ENCODE data around the gene PARP14.
"Not testable (repeated sequence)": the region's sequence is repeated elsewhere in the genome, so short reads cannot be mapped to it uniquely, and the experiment has no call there.

Gene PARP14

GRCh38 chr3:122743581-122744120 lies 63.0 kb downstream of the PARP14 start:
- peaks cover 29% of the 10 kb centered on the region for H3K36me3 ChIP-seq (ENCODE audit: insufficient read depth, low read length)

GRCh38 chr3:122745369-122746021 lies 64.9 kb downstream of the PARP14 start:
- peak overlapping the region; percentile 27; the same call in 1 of the 2 replicates for H3K27ac ChIP-seq (ENCODE audit: low read depth, low read length)
- H3K79me2 ChIP-seq (ENCODE audit: control insufficient read depth, insufficient read depth, low read length, unreplicated experiment), result no peaks in the 10 kb centered on the region
- H2AFZ ChIP-seq (ENCODE audit: low read length, unreplicated experiment), result no peak overlapping the region
- peaks cover 23% of the 10 kb centered on the region for H3K36me3 ChIP-seq (ENCODE audit: insufficient read depth, low read length)
- peaks cover 11% of the 10 kb centered on the region for H3K4me1 ChIP-seq (ENCODE audit: control insufficient read depth, insufficient read depth, low read length, unreplicated experiment)
- no peak overlapping the region for H3K4me3 ChIP-seq (ENCODE audit: low read depth, low read length)
- no peaks in the 10 kb centered on the region for H3K27me3 ChIP-seq (ENCODE audit: insufficient read depth, low read length)

More at GRCh38 chr3:122743581-122744120, 63.0 kb downstream of the PARP14 start:
- H3K79me2 ChIP-seq (ENCODE audit: control insufficient read depth, insufficient read depth, low read length, unreplicated experiment), result no peaks in the 10 kb centered on the region
- no peak overlapping the region for H3K4me3 ChIP-seq (ENCODE audit: low read depth, low read length)
- no peak overlapping the region for H2AFZ ChIP-seq (ENCODE audit: low read length, unreplicated experiment)
- H3K27ac ChIP-seq (ENCODE audit: low read depth, low read length), result no peak overlapping the region
- peaks cover 11% of the 10 kb centered on the region for H3K4me1 ChIP-seq (ENCODE audit: control insufficient read depth, insufficient read depth, low read length, unreplicated experiment)
- H3K27me3 ChIP-seq (ENCODE audit: insufficient read depth, low read length), result no peaks in the 10 kb centered on the region

DNA sequence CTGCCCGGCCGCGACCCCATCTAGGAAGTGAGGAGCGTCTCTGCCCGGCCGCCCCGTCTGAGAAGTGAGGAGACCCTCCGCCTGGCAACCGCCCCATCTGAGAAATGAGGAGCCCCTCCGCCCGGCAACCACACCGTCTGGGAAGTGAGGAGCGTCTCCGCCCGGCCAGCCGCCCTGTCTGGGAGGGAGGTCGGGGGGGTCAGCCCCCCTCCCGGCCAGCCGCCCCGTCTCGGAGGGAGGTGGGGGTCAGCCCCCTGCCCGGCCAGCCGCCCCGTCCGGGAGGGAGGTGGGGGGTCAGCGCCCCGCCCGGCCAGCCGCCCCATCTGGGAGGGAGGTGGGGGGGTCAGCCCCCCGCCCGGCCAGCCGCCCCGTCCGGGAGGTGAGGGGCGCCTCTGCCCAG lies 66.7 kb downstream of the PARP14 start:
- not testable (repeated sequence) for H3K79me2 ChIP-seq (ENCODE audit: control insufficient read depth, insufficient read depth, low read length, unreplicated experiment); H3K27me3 ChIP-seq (ENCODE audit: insufficient read depth, low read length); H3K27ac ChIP-seq (ENCODE audit: low read depth, low read length); H3K4me3 ChIP-seq (ENCODE audit: low read depth, low read length); H2AFZ ChIP-seq (ENCODE audit: low read length, unreplicated experiment)
- Histone ChIP-seq H3K36me3 (ENCODE audit: insufficient read depth, low read length) (peaks cover 16% of the 10 kb centered on the region), H3K4me1 (ENCODE audit: control insufficient read depth, insufficient read depth, low read length, unreplicated experiment) (peaks cover 11% of the 10 kb centered on the region)

DNA sequence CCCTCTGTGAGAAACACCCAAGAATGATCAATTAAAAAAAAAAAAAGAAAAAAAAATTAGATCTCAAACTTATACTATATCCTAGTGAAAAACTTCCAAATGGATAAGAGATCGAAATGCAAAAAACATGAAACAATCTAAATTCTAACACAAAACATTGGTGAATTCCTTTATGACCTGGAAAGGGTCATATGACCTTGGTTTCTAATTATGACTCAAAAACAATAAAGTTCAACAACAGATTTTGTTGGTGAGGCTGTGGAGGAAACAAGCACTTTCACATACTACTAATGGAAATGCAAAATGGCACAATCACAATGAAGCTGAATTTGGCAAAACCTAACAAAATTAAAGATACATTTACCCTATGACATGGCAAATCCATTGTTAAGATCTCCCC lies 67.7 kb downstream of the PARP14 start:
- Histone ChIP-seq H3K27ac (ENCODE audit: low read depth, low read length) (no peak overlapping the region), H2AFZ (ENCODE audit: low read length, unreplicated experiment) (no peak overlapping the region), H3K4me1 (ENCODE audit: control insufficient read depth, insufficient read depth, low read length, unreplicated experiment) (peaks cover 11% of the 10 kb centered on the region), H3K4me3 (ENCODE audit: low read depth, low read length) (no peak overlapping the region), H3K27me3 (ENCODE audit: insufficient read depth, low read length) (no peaks in the 10 kb centered on the region), H3K79me2 (ENCODE audit: control insufficient read depth, insufficient read depth, low read length, unreplicated experiment) (no peaks in the 10 kb centered on the region), H3K36me3 (ENCODE audit: insufficient read depth, low read length) (peaks cover 10% of the 10 kb centered on the region)

- H3K27ac ChIP-seq (ENCODE audit: low read depth, low read length), result no peak overlapping the region
- no peaks in the 10 kb centered on the region for H3K79me2 ChIP-seq (ENCODE audit: control insufficient read depth, insufficient read depth, low read length, unreplicated experiment)
- H3K4me3 ChIP-seq (ENCODE audit: low read depth, low read length), result no peak overlapping the region
- H3K4me1 ChIP-seq (ENCODE audit: control insufficient read depth, insufficient read depth, low read length, unreplicated experiment), result no peaks in the 10 kb centered on the region
- H2AFZ ChIP-seq (ENCODE audit: low read length, unreplicated experiment), result no peak overlapping the region
- H3K36me3 ChIP-seq (ENCODE audit: insufficient read depth, low read length), result no peaks in the 10 kb centered on the region
- no peaks in the 10 kb centered on the region for H3K27me3 ChIP-seq (ENCODE audit: insufficient read depth, low read length)
Observed at GRCh38 chr3:122754929-122755328, 74.3 kb downstream of the PARP14 start.

DNA sequence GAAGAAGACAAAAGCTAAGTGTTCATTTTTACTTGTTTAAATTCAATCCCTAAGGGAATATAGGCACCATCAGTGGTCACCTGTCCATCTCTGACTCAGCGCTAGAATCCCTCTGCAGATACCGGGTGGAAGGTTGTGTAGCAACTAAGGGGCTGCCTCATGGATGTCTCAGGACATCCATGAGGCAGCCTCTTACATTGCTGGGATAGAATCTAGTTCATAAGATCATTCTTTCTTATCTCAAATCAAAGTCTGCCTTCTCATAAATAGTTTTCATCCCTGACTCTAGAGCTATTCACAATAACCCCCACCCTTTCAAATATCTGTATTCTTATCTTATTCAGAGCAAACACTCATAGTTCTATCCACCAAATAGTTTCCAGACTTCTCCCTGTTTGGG lies 74.9 kb downstream of the PARP14 start:
- H3K27me3 ChIP-seq (ENCODE audit: insufficient read depth, low read length), result no peaks in the 10 kb centered on the region
- H3K79me2 ChIP-seq (ENCODE audit: control insufficient read depth, insufficient read depth, low read length, unreplicated experiment), result no peaks in the 10 kb centered on the region
- no peak overlapping the region for H3K27ac ChIP-seq (ENCODE audit: low read depth, low read length)
- no peak overlapping the region for H3K4me3 ChIP-seq (ENCODE audit: low read depth, low read length)
- no peak overlapping the region for H2AFZ ChIP-seq (ENCODE audit: low read length, unreplicated experiment)
- no peaks in the 10 kb centered on the region for H3K36me3 ChIP-seq (ENCODE audit: insufficient read depth, low read length)
- peaks cover under 1% of the 10 kb centered on the region for H3K4me1 ChIP-seq (ENCODE audit: control insufficient read depth, insufficient read depth, low read length, unreplicated experiment)

DNA sequence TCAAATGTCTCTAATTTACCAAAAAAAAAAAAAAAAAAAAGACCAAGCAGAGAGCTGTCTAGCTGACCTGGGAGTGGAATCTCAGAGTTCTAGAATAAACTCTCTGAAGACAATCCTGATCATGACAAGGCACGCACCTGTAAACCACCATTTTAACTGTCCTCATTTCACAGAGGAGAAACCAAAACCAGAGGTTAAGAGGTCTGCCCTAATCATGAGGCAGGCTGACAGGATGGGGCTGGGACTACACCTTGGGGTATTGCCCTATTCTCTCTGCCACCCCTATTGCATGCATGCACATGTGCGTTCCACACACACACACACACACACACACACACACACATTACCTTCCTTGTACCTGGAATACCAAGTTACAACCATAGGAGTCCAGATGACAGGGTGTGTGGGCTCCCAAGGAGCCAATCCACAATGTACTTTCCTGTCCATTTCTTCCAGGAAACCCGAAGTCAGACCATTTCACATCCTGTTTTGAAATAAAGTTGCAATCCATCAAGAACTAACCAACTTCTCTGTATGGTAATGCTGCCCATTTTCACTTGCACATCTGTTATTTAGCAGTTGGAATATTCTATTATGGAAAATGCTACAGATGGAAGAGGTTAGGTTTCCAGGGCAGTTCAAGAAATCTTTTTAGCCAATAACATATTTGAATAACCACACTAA lies 78.4 kb downstream of the PARP14 start:
- H2AFZ ChIP-seq (ENCODE audit: low read length, unreplicated experiment), result no peak overlapping the region
- peaks cover 5% of the 10 kb centered on the region for H3K4me1 ChIP-seq (ENCODE audit: control insufficient read depth, insufficient read depth, low read length, unreplicated experiment)

DNA sequence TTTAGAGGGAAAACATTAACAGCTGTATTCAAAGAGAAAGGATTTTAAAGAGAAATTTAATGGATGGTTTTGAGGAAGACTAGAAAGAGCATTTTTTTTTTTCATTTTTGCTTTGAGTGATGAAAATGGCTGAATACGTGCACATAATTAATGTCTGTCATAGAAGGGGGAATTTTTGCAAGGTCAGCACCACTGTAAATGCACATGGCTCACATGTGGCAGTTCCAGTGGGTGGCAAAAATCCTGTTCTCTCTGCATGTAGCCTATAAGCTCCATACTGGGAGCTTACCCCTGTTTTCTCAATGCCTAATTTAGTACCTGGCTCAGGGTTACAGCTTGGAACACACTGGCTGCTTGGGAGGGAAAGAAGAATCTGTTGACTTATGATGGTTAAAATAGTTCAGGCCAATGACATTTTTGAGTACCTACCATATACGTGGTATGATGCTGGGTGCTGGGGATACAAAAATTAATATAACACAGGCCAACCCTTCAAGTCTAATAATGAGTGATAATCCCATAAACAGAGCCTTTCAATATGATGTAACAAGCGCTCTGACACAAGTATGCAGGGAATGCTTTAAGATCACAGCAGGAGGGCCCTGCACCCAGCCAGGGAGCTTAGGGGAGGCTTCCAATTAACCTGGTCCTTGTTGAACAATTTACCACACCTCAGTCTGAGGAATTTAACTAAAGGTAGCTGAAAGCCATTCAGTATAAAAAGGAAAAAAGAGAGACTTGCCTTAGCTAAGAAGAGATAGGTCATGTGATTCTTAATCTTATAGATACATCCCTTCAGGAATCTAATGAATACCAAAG lies 80.0 kb downstream of the PARP14 start:
- H3K36me3 ChIP-seq (ENCODE audit: insufficient read depth, low read length), result no peaks in the 10 kb centered on the region
- no peaks in the 10 kb centered on the region for H3K79me2 ChIP-seq (ENCODE audit: control insufficient read depth, insufficient read depth, low read length, unreplicated experiment)
- H2AFZ ChIP-seq (ENCODE audit: low read length, unreplicated experiment), result no peak overlapping the region
- H3K4me1 ChIP-seq (ENCODE audit: control insufficient read depth, insufficient read depth, low read length, unreplicated experiment), result peaks cover 5% of the 10 kb centered on the region
- H3K27ac ChIP-seq (ENCODE audit: low read depth, low read length), result no peak overlapping the region
- H3K4me3 ChIP-seq (ENCODE audit: low read depth, low read length), result no peak overlapping the region
- H3K27me3 ChIP-seq (ENCODE audit: insufficient read depth, low read length), result no peaks in the 10 kb centered on the region

More for the DNA sequence above, 78.4 kb downstream of the PARP14 start:
- Histone ChIP-seq H3K36me3 (ENCODE audit: insufficient read depth, low read length) (no peaks in the 10 kb centered on the region), H3K27ac (ENCODE audit: low read depth, low read length) (no peak overlapping the region), H3K27me3 (ENCODE audit: insufficient read depth, low read length) (no peaks in the 10 kb centered on the region), H3K4me3 (ENCODE audit: low read depth, low read length) (no peak overlapping the region), H3K79me2 (ENCODE audit: control insufficient read depth, insufficient read depth, low read length, unreplicated experiment) (no peaks in the 10 kb centered on the region)

- no peak overlapping the region for H3K27ac ChIP-seq (ENCODE audit: low read depth, low read length)
- no peaks in the 10 kb centered on the region for H3K4me1 ChIP-seq (ENCODE audit: control insufficient read depth, insufficient read depth, low read length, unreplicated experiment)
- H3K79me2 ChIP-seq (ENCODE audit: control insufficient read depth, insufficient read depth, low read length, unreplicated experiment), result no peaks in the 10 kb centered on the region
- no peaks in the 10 kb centered on the region for H3K27me3 ChIP-seq (ENCODE audit: insufficient read depth, low read length)
- no peak overlapping the region for H2AFZ ChIP-seq (ENCODE audit: low read length, unreplicated experiment)
- H3K4me3 ChIP-seq (ENCODE audit: low read depth, low read length), result no peak overlapping the region
- H3K36me3 ChIP-seq (ENCODE audit: insufficient read depth, low read length), result no peaks in the 10 kb centered on the region
Observed at GRCh38 chr3:122766430-122766829, 85.8 kb downstream of the PARP14 start.

DNA sequence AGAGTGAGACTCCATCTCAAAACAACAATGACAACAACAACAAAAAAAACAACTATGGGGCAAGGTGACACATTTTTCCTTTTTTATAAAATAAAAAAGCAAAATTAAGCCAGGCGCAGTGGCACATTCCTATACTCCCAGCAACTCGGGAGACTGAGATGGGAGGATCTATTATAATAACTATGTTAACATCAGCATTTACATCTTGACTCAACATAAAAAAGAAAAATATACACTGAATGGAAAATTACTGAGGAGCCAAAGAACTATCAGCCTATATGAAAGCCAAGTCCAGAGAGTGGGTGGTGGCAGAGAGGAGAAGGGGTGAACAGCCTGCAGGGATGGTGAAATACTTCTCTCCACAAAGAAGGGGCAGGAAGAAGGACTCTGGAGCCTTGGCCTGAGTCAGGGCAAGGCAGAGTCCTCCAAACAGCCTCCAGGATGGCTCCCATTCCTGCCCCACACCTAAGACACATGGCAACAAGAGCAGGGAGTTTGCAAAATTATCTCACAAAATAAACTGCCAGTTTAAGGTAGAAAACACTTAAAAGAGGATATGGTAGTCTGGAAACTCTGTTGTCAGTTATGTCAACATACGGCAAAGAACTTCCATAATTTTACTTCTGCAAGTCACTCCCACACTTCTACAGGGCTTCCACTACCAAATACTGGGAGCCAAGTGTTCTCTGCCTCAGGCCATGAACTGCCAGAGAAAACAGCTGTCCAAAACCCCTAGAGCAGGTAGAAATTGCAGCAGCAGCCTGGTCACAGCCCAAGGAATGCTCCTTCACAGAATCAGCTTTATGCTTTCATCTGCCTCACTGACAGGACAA lies 87.1 kb downstream of the PARP14 start:
- Histone ChIP-seq H3K4me3 (ENCODE audit: low read depth, low read length) (no peak overlapping the region), H3K27me3 (ENCODE audit: insufficient read depth, low read length) (no peaks in the 10 kb centered on the region), H3K4me1 (ENCODE audit: control insufficient read depth, insufficient read depth, low read length, unreplicated experiment) (no peaks in the 10 kb centered on the region), H3K36me3 (ENCODE audit: insufficient read depth, low read length) (no peaks in the 10 kb centered on the region), H3K27ac (ENCODE audit: low read depth, low read length) (no peak overlapping the region), H3K79me2 (ENCODE audit: control insufficient read depth, insufficient read depth, low read length, unreplicated experiment) (no peaks in the 10 kb centered on the region), H2AFZ (ENCODE audit: low read length, unreplicated experiment) (no peak overlapping the region)
